ENCODE results near the gene USP34. TPM values are rescaled to one million over a fixed set of nuclear protein-coding genes. Genes with fewer than 3 reads are reported as not detected.
A peak's percentile ranks its signal among the peaks of the same experiment; 100 is the strongest.

USP34 gene
- total and polyA plus RNA-seq, 9 of the 15 experiments (the other 6 are each of a cell fraction or from before 2014, with no cell fraction given) = 19.8 to 108 (median 67.8) TPM

GRCh38 chr2:61288070-61288841 is 182.6 kb downstream of the USP34 start (continued):
- TF ChIP-seq E2F1 (CRISPR knock-in tag; IDR thresholded peaks at IDR 0.05) (no peak), ZNF311 (CRISPR knock-in tag; IDR thresholded peaks at IDR 0.05) (peak; percentile 71; the same call in 1 of the 2 replicates), NR4A1 (CRISPR knock-in tag; IDR thresholded peaks at IDR 0.05) (no peak), NR4A1 (tag; IDR thresholded peaks at IDR 0.05) (no peak; the same call in 1 of the 2 replicates), TCF15 (CRISPR knock-in tag; IDR thresholded peaks at IDR 0.05) (0 out of 2 replicates have a peak, but pooled peaks have one; percentile 43), ELF1 (tag; IDR thresholded peaks at IDR 0.05) (peak; percentile 77), CBFA2T3 (IDR thresholded peaks at IDR 0.05) (peak; percentile 88), ZMIZ1 (IDR thresholded peaks at IDR 0.05; ENCODE audit: low read depth in 2 of 2, low read length in 2 of 2) (peak in 1 of 2 experiments; percentile 87; a peak in 1 of 4 replicates), MCM2 (IDR thresholded peaks at IDR 0.05; ENCODE audit: low read depth) (no peak), EP300 (IDR thresholded peaks at IDR 0.05; ENCODE audit: low read length) (peak; percentile 97), MAZ (CRISPR knock-in tag; conservative IDR thresholded peaks at IDR 0.05 in 1 of 2, IDR thresholded peaks at IDR 0.05 in 1 of 2) (peak; percentile 36 to 47; a peak in 3 of 4 replicates), NEUROD1 (IDR thresholded peaks at IDR 0.05; ENCODE audit: borderline replicate concordance, low read depth, low read length, partially characterized antibody) (peak; percentile 78), NFE2 (IDR thresholded peaks at IDR 0.05; ENCODE audit: low read depth) (peak; percentile 42), CCAR2 (IDR thresholded peaks at IDR 0.05; ENCODE audit: low read depth, low read length) (no peak), KLF1 (tag; IDR thresholded peaks at IDR 0.05) (peak; percentile 57; the same call in 1 of the 2 replicates), ZNF445 (CRISPR knock-in tag; IDR thresholded peaks at IDR 0.05; ENCODE audit: low read depth) (peak; percentile 92), ZNF224 (CRISPR knock-in tag; IDR thresholded peaks at IDR 0.05) (no peak), ZNF57 (CRISPR knock-in tag; IDR thresholded peaks at IDR 0.05) (no peak), NR2C2 (CRISPR knock-in tag; IDR thresholded peaks at IDR 0.05) (no peak), NR2C2 (tag; IDR thresholded peaks at IDR 0.05) (peak; percentile 22; the same call in 1 of the 2 replicates), ZNF384 (IDR thresholded peaks at IDR 0.05; ENCODE audit: low read depth, low read length) (no peak), ZNF41 (CRISPR knock-in tag; conservative IDR thresholded peaks at IDR 0.05) (0 out of 2 replicates have a peak, but pooled peaks have one; percentile 41)
- TF ChIP-seq, protein P1, sequence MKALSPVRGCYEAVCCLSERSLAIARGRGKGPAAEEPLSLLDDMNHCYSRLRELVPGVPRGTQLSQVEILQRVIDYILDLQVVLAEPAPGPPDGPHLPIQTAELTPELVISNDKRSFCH (CRISPR knock-in tag; IDR thresholded peaks at IDR 0.05) = no peak
- TF ChIP-seq, protein P1 (tag; IDR thresholded peaks at IDR 0.05) = no peak

All from K562 (cell line).